Activated naive CD8-positive, alpha-beta T cell treated with anti-CD3 and anti-CD28 coated beads, Interleukin-2, amount 50 U/mL, for 24 hours (primary cell): ENCODE results near the gene IFT172.
"Not testable (repeated sequence)": the region's sequence is repeated elsewhere in the genome, so short reads cannot be mapped to it uniquely, and the experiment has no call there.

Source experiments
- ATAC-seq: fragments of 150-1000 bp; cut with Tn5 transposase; one replicate; pipeline ENCODE4 v1.10.0; 2021
- DNase-seq: peaks from one replicate; pipeline ENCODE4 v3.0.0; 2021
- H3K27ac Mint-ChIP-seq: one replicate; pipeline ENCODE4 v1.8.0; 2021; ENCODE audit warnings: mild to moderate bottlenecking, mixed read lengths
- H3K27me3 Mint-ChIP-seq: one replicate; pipeline ENCODE4 v1.8.0; 2021; ENCODE audit warnings: mixed read lengths
- H3K36me3 Mint-ChIP-seq: one replicate; pipeline ENCODE4 v1.8.0; 2021; ENCODE audit warnings: low read depth, mixed read lengths
- H3K4me1 Mint-ChIP-seq: one replicate; pipeline ENCODE4 v1.8.0; 2021; ENCODE audit warnings: mixed read lengths
- H3K4me3 Mint-ChIP-seq: one replicate; pipeline ENCODE4 v1.8.0; 2021; ENCODE audit warnings: mild to moderate bottlenecking, moderate library complexity, mixed read lengths
- H3K9me3 Mint-ChIP-seq: one replicate; pipeline ENCODE4 v1.8.0; 2021; ENCODE audit warnings: mixed read lengths

The IFT172 gene

GRCh38 chr2:27489498-27490397 is at the start of gene IFT172:
IFT172 (minus strand) TSS chr2:27489743; CDS start chr2:27489653, 90 bp downstream.
- H3K27me3 Mint-ChIP-seq: peaks cover 20% of the 10 kb centered on the region
- H3K27ac Mint-ChIP-seq: peak within 1 kb of the TSS; percentile 86
- DNase-seq: peak; percentile 99
- H3K9me3 Mint-ChIP-seq: no peaks in the 10 kb centered on the region
- peak within 1 kb of the TSS; percentile 87 for H3K4me3 Mint-ChIP-seq
- H3K4me1 Mint-ChIP-seq: peaks cover 25% of the 10 kb centered on the region
- no peaks in the 10 kb centered on the region for H3K36me3 Mint-ChIP-seq
- ATAC-seq: peak; percentile 96

GRCh38 chr2:27538839-27539450 is 49.4 kb upstream of the IFT172 start:
- not testable (repeated sequence) for DNase-seq, H3K4me3 Mint-ChIP-seq, H3K9me3 Mint-ChIP-seq, H3K27me3 Mint-ChIP-seq, H3K27ac Mint-ChIP-seq, H3K36me3 Mint-ChIP-seq, ATAC-seq, H3K4me1 Mint-ChIP-seq

- Mint-ChIP-seq H3K4me3 (no peak overlapping the region), H3K9me3 (no peaks in the 10 kb centered on the region), H3K4me1 (no peaks in the 10 kb centered on the region), H3K27ac (no peak overlapping the region), H3K27me3 (no peaks in the 10 kb centered on the region), H3K36me3 (no peaks in the 10 kb centered on the region)
- DNase-seq (no peak), ATAC-seq (no peak)
These were observed 47.7 kb upstream of the IFT172 start for GRCh38 chr2:27537287-27537686.

GRCh38 chr2:27531983-27532382 is 42.4 kb upstream of the IFT172 start:
- ATAC-seq (no peak), DNase-seq (no peak)
- no peak overlapping the region for H3K27ac Mint-ChIP-seq
- H3K36me3 Mint-ChIP-seq: no peaks in the 10 kb centered on the region
- no peak overlapping the region for H3K4me3 Mint-ChIP-seq
- H3K9me3 Mint-ChIP-seq: no peaks in the 10 kb centered on the region
- H3K27me3 Mint-ChIP-seq: peaks cover 5% of the 10 kb centered on the region
- H3K4me1 Mint-ChIP-seq: peaks cover 5% of the 10 kb centered on the region

GRCh38 chr2:27527182-27527581 is 37.6 kb upstream of the IFT172 start:
- H3K27ac Mint-ChIP-seq: no peak overlapping the region
- ATAC-seq (no peak), DNase-seq (no peak)
- no peaks in the 10 kb centered on the region for H3K36me3 Mint-ChIP-seq
- H3K9me3 Mint-ChIP-seq: no peaks in the 10 kb centered on the region
- no peak overlapping the region for H3K4me3 Mint-ChIP-seq
- peaks cover 13% of the 10 kb centered on the region for H3K27me3 Mint-ChIP-seq
- H3K4me1 Mint-ChIP-seq: peaks cover 5% of the 10 kb centered on the region

GRCh38 chr2:27522400-27522945 is 32.9 kb upstream of the IFT172 start:
- Mint-ChIP-seq H3K27me3 (peaks cover 14% of the 10 kb centered on the region), H3K4me1 (peaks cover 5% of the 10 kb centered on the region), H3K36me3 (no peaks in the 10 kb centered on the region), H3K27ac (no peak overlapping the region), H3K4me3 (no peak overlapping the region), H3K9me3 (no peaks in the 10 kb centered on the region)
- DNase-seq (no peak), ATAC-seq (no peak)

- no peak for DNase-seq
- Mint-ChIP-seq H3K4me1 (no peaks in the 10 kb centered on the region), H3K9me3 (no peaks in the 10 kb centered on the region), H3K27me3 (peaks cover 20% of the 10 kb centered on the region), H3K27ac (no peak overlapping the region), H3K36me3 (no peaks in the 10 kb centered on the region), H3K4me3 (no peak overlapping the region)
- no peak for ATAC-seq
These were observed 30.8 kb upstream of the IFT172 start for GRCh38 chr2:27520316-27520715.

GRCh38 chr2:27518782-27519113 is 29.2 kb upstream of the IFT172 start:
- peaks cover 19% of the 10 kb centered on the region for H3K27me3 Mint-ChIP-seq
- H3K4me3 Mint-ChIP-seq: no peak overlapping the region
- H3K4me1 Mint-ChIP-seq: no peaks in the 10 kb centered on the region
- H3K9me3 Mint-ChIP-seq: no peaks in the 10 kb centered on the region
- ATAC-seq (no peak), DNase-seq (no peak)
- H3K36me3 Mint-ChIP-seq: no peaks in the 10 kb centered on the region
- H3K27ac Mint-ChIP-seq: no peak overlapping the region

- Mint-ChIP-seq H3K9me3 (no peaks in the 10 kb centered on the region), H3K27ac (no peak overlapping the region), H3K36me3 (no peaks in the 10 kb centered on the region), H3K4me1 (no peaks in the 10 kb centered on the region), H3K4me3 (no peak overlapping the region), H3K27me3 (peaks cover 20% of the 10 kb centered on the region)
- no peak for DNase-seq
- no peak for ATAC-seq
These were observed 28.7 kb upstream of the IFT172 start for GRCh38 chr2:27518113-27518781.

GRCh38 chr2:27509326-27509725 is 19.8 kb upstream of the IFT172 start:
- ATAC-seq: no peak
- Mint-ChIP-seq H3K4me3 (no peak overlapping the region), H3K27me3 (peaks cover 9% of the 10 kb centered on the region), H3K9me3 (no peaks in the 10 kb centered on the region), H3K4me1 (no peaks in the 10 kb centered on the region), H3K36me3 (no peaks in the 10 kb centered on the region), H3K27ac (no peak overlapping the region)
- DNase-seq: no peak

GRCh38 chr2:27507293-27507692 is 17.8 kb upstream of the IFT172 start:
- no peak for DNase-seq
- H3K27me3 Mint-ChIP-seq: peaks cover 6% of the 10 kb centered on the region
- H3K4me1 Mint-ChIP-seq: no peaks in the 10 kb centered on the region
- H3K4me3 Mint-ChIP-seq: no peak overlapping the region
- H3K9me3 Mint-ChIP-seq: no peaks in the 10 kb centered on the region
- no peak for ATAC-seq
- no peaks in the 10 kb centered on the region for H3K36me3 Mint-ChIP-seq
- H3K27ac Mint-ChIP-seq: no peak overlapping the region

- H3K27ac Mint-ChIP-seq: no peak overlapping the region
- H3K27me3 Mint-ChIP-seq: peaks cover 4% of the 10 kb centered on the region
- ATAC-seq: no peak
- no peaks in the 10 kb centered on the region for H3K4me1 Mint-ChIP-seq
- no peaks in the 10 kb centered on the region for H3K9me3 Mint-ChIP-seq
- no peak for DNase-seq
- no peak overlapping the region for H3K4me3 Mint-ChIP-seq
- H3K36me3 Mint-ChIP-seq: no peaks in the 10 kb centered on the region
These were observed 17.0 kb upstream of the IFT172 start for GRCh38 chr2:27506587-27506986.

- H3K4me1 Mint-ChIP-seq: no peaks in the 10 kb centered on the region
- H3K36me3 Mint-ChIP-seq: no peaks in the 10 kb centered on the region
- no peaks in the 10 kb centered on the region for H3K9me3 Mint-ChIP-seq
These were observed 12.6 kb upstream of the IFT172 start for GRCh38 chr2:27502142-27502541.

GRCh38 chr2:27501042-27501441 is 11.5 kb upstream of the IFT172 start:
- no peak for ATAC-seq
- peaks cover 27% of the 10 kb centered on the region for H3K27me3 Mint-ChIP-seq

More at GRCh38 chr2:27502142-27502541, 12.6 kb upstream of the IFT172 start:
- DNase-seq: no peak
- Mint-ChIP-seq H3K27ac (no peak overlapping the region), H3K4me3 (no peak overlapping the region), H3K27me3 (peaks cover 16% of the 10 kb centered on the region)
- no peak for ATAC-seq

GRCh38 chr2:27498975-27499374 is 9.4 kb upstream of the IFT172 start:
- Mint-ChIP-seq H3K4me3 (no peak overlapping the region), H3K4me1 (peaks cover 13% of the 10 kb centered on the region), H3K9me3 (no peaks in the 10 kb centered on the region), H3K27ac (no peak overlapping the region), H3K36me3 (no peaks in the 10 kb centered on the region), H3K27me3 (peaks cover 39% of the 10 kb centered on the region)
- no peak for ATAC-seq
- DNase-seq: no peak

More at GRCh38 chr2:27501042-27501441, 11.5 kb upstream of the IFT172 start:
- H3K4me1 Mint-ChIP-seq: no peaks in the 10 kb centered on the region
- no peak overlapping the region for H3K4me3 Mint-ChIP-seq
- DNase-seq: no peak
- no peak overlapping the region for H3K27ac Mint-ChIP-seq
- H3K36me3 Mint-ChIP-seq: no peaks in the 10 kb centered on the region
- no peaks in the 10 kb centered on the region for H3K9me3 Mint-ChIP-seq
